Endodermal cell (in vitro differentiated cells): ENCODE measurements around the gene RARG. TPM values are rescaled to one million over a fixed set of nuclear protein-coding genes. Genes with fewer than 3 reads are reported as not detected.

Experiments used
- DNase-seq: peaks from one replicate; pipeline ENCODE4 v3.0.0-alpha.2; 2017
- H3K27ac ChIP-seq: 2 replicates; pipeline ENCODE4 v1.5.1; 2013; ENCODE audit warnings: mild to moderate bottlenecking, low read depth, low read length, moderate library complexity
- H3K27me3 ChIP-seq: 2 replicates; pipeline ENCODE4 v1.6.1; 2013; ENCODE audit warnings: mild to moderate bottlenecking, low read length, moderate library complexity; ENCODE audit not compliant: insufficient read depth, control insufficient read depth, poor library complexity, severe bottlenecking
- H3K36me3 ChIP-seq: 2 replicates; pipeline ENCODE4 v1.7.0; 2013; ENCODE audit warnings: mild to moderate bottlenecking, low read length, moderate library complexity; ENCODE audit not compliant: control insufficient read depth, insufficient read depth
- H3K4me1 ChIP-seq: one replicate; pipeline ENCODE4 v1.7.0; 2013; ENCODE audit warnings: low read length; ENCODE audit not compliant: control insufficient read depth, insufficient read depth
- H3K4me3 ChIP-seq: 2 replicates; pipeline ENCODE4 v1.5.1; 2013; ENCODE audit warnings: mild to moderate bottlenecking, low read length, moderate library complexity
- H3K9ac ChIP-seq: 2 replicates; pipeline ENCODE4 v1.6.1; 2013; ENCODE audit warnings: mild to moderate bottlenecking, low read length, moderate library complexity; ENCODE audit not compliant: poor library complexity, severe bottlenecking; ENCODE audit errors: extremely low read depth
- H3K9me3 ChIP-seq: 2 replicates; pipeline ENCODE4 v1.6.1; 2013; ENCODE audit warnings: mild to moderate bottlenecking, low read length, moderate library complexity; ENCODE audit not compliant: control insufficient read depth
- H3K27ac Mint-ChIP-seq: 2 replicates; pipeline ENCODE4 v1.8.0; 2020; ENCODE audit warnings: mixed read lengths
- H3K27me3 Mint-ChIP-seq: 2 replicates; pipeline ENCODE4 v1.8.0; 2021; ENCODE audit warnings: mild to moderate bottlenecking, mixed read lengths; ENCODE audit not compliant: insufficient read depth
- H3K36me3 Mint-ChIP-seq: 2 replicates; pipeline ENCODE4 v1.8.0; 2020; ENCODE audit warnings: low read depth, mixed read lengths
- H3K4me1 Mint-ChIP-seq: 2 replicates; pipeline ENCODE4 v1.8.0; 2020; ENCODE audit warnings: mixed read lengths
- H3K4me3 Mint-ChIP-seq: 2 replicates; pipeline ENCODE4 v1.8.0; 2020; ENCODE audit warnings: mild to moderate bottlenecking, moderate library complexity, mixed read lengths
- H3K9me3 Mint-ChIP-seq: 2 replicates; pipeline ENCODE4 v1.8.0; 2020; ENCODE audit warnings: mild to moderate bottlenecking, mixed read lengths
- WGBS, 2 experiments: methylation state at CpG; one replicate each; pipeline versions ENCODE4 v1.1.5 to v1.1.7; 2013; ENCODE audit warnings: missing lambda C conversion rate in 2 of 2, mixed read lengths in 1 of 2; ENCODE audit not compliant: insufficient coverage in 1 of 2, insufficient read length in 1 of 2; 5-methylcytosine and 5-hydroxymethylcytosine counted together
- total RNA-seq, 2 donors: library from RNA; stranded (reverse); fragmentation: NEBNext Ultra II Directional in 1 of 2; extraction: Animal tissue kit (Norgen Biotek cat#: 25700) in 1 of 2; gene quantifications; 2 replicates in 1 of 2; 3 replicates in 1 of 2; pipeline ENCODE4 v1.2.1, GENCODE V29; 2021
- TF ChIP-seq, protein P1 (sequence below): fragments of 200-600 bp; sonication (generic); conservative IDR thresholded peaks from 2 replicates; pipeline ENCODE4 v1.5.0; 2021; ENCODE audit warnings: antibody characterized with exemption, mild to moderate bottlenecking

RARG gene
- total RNA-seq, 2 donors from 2014 or later: 19.5 to 26.8 TPM

GRCh38 chr12:53200458-53201176, 31.4 kb downstream of the RARG start:
- H3K4me1 Mint-ChIP-seq: no peaks in the 10 kb centered on the region
- no peak for DNase-seq
- WGBS, 2 experiments: 85 to 86% methylated on average over 8 to 10 of the region's 10 CpGs
- Histone ChIP-seq H3K4me3 (no peak overlapping the region), H3K27ac (no peak overlapping the region), H3K27me3 (peaks cover 27% of the 10 kb centered on the region), H3K4me1 (no peaks in the 10 kb centered on the region), H3K9ac (no peak overlapping the region), H3K9me3 (no peaks in the 10 kb centered on the region), H3K36me3 (no peaks in the 10 kb centered on the region)
- TF ChIP-seq, protein P1, sequence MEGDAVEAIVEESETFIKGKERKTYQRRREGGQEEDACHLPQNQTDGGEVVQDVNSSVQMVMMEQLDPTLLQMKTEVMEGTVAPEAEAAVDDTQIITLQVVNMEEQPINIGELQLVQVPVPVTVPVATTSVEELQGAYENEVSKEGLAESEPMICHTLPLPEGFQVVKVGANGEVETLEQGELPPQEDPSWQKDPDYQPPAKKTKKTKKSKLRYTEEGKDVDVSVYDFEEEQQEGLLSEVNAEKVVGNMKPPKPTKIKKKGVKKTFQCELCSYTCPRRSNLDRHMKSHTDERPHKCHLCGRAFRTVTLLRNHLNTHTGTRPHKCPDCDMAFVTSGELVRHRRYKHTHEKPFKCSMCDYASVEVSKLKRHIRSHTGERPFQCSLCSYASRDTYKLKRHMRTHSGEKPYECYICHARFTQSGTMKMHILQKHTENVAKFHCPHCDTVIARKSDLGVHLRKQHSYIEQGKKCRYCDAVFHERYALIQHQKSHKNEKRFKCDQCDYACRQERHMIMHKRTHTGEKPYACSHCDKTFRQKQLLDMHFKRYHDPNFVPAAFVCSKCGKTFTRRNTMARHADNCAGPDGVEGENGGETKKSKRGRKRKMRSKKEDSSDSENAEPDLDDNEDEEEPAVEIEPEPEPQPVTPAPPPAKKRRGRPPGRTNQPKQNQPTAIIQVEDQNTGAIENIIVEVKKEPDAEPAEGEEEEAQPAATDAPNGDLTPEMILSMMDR: no peak
- no peaks in the 10 kb centered on the region for H3K9me3 Mint-ChIP-seq
- H3K27ac Mint-ChIP-seq: no peak overlapping the region
- H3K4me3 Mint-ChIP-seq: no peak overlapping the region
- peaks cover 77% of the 10 kb centered on the region for H3K27me3 Mint-ChIP-seq
- H3K36me3 Mint-ChIP-seq: no peaks in the 10 kb centered on the region

DNA sequence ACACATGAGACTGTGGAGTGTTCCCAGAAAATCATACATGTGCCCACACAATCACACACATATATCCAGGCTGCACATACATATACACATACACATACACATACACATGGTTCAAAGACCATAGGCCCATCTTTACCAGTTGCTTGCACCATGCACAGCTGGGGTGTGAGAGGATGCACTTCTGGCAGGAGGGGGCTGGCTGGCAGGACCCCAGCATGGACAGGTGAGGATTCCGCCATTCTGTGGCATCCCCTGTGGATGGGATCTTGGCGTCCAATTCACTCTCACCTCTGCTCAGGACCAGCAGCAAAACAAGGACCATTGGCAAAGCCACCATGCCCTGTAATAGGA, 31.9 kb downstream of the RARG start:
- H3K27me3 ChIP-seq: peaks cover 33% of the 10 kb centered on the region
- 93 to 100% methylated on average over 1 to 2 of the region's 2 CpGs for WGBS, 2 experiments

GRCh38 chr12:53199700-53200099, 32.3 kb downstream of the RARG start:
- no peaks in the 10 kb centered on the region for H3K36me3 Mint-ChIP-seq
- no peaks in the 10 kb centered on the region for H3K9me3 Mint-ChIP-seq
- Histone ChIP-seq H3K27ac (no peak overlapping the region), H3K9me3 (no peaks in the 10 kb centered on the region), H3K4me1 (no peaks in the 10 kb centered on the region), H3K36me3 (no peaks in the 10 kb centered on the region), H3K9ac (no peak overlapping the region), H3K4me3 (no peak overlapping the region), H3K27me3 (peaks cover 37% of the 10 kb centered on the region)
- no peak overlapping the region for H3K27ac Mint-ChIP-seq
- 86 to 93% methylated on average over 3 of the region's 3 CpGs for WGBS, 2 experiments
- TF ChIP-seq, protein P1: no peak
- H3K4me1 Mint-ChIP-seq: no peaks in the 10 kb centered on the region
- H3K4me3 Mint-ChIP-seq: no peak overlapping the region
- DNase-seq: no peak
- H3K27me3 Mint-ChIP-seq: peaks cover 83% of the 10 kb centered on the region

More for the DNA sequence above, 31.9 kb downstream of the RARG start:
- H3K4me3 Mint-ChIP-seq: no peak overlapping the region
- no peak overlapping the region for H3K9ac ChIP-seq
- no peaks in the 10 kb centered on the region for H3K9me3 ChIP-seq
- H3K27ac ChIP-seq: no peak overlapping the region
- H3K9me3 Mint-ChIP-seq: no peaks in the 10 kb centered on the region
- H3K4me1 ChIP-seq: no peaks in the 10 kb centered on the region
- peaks cover 80% of the 10 kb centered on the region for H3K27me3 Mint-ChIP-seq
- H3K36me3 Mint-ChIP-seq: no peaks in the 10 kb centered on the region
- H3K36me3 ChIP-seq: no peaks in the 10 kb centered on the region
- TF ChIP-seq, protein P1: no peak
- no peak overlapping the region for H3K4me3 ChIP-seq
- no peaks in the 10 kb centered on the region for H3K4me1 Mint-ChIP-seq
- no peak overlapping the region for H3K27ac Mint-ChIP-seq
- no peak for DNase-seq
